IMR-90 (cell line): ENCODE measurements around the gene GPC6. TPM values are rescaled to one million over a fixed set of nuclear protein-coding genes. Genes with fewer than 3 reads are reported as not detected.

ENCODE experiments used
- ATAC-seq: fragments of 200-7000 bp; cut with Tn5 transposase; 2 replicates; pipeline ENCODE4 v1.9.1; 2020; ENCODE audit warnings: low read depth, mild to moderate bottlenecking, moderate library complexity
- BruUV-seq: library from RNA; stranded (reverse); fragments of 400-500 nt; replicated peaks from 2 replicates; lab custom pipeline; 2021; lab: Mats Ljungman, UMichigan
- CTCF ChIA-PET: fragments of 300-600 bp; formaldehyde crosslinking; extraction: SDS; loops from one replicate; lab custom pipeline; 2021; ENCODE audit warnings: antibody characterized with exemption; lab: Yijun Ruan, JAX
- POLR2A ChIA-PET: fragments of 300-600 bp; sonication (Branson Sonifier 250); formaldehyde crosslinking; loops from one replicate; lab custom pipeline; 2022; ENCODE audit warnings: antibody characterized with exemption; ENCODE audit not compliant: unreplicated experiment; lab: Charles Lee
- DNase-seq: peaks from one replicate; pipeline ENCODE4 v3.0.0; 2013
- H2AFZ ChIP-seq: replicated peaks from 2 replicates; pipeline ENCODE3; 2013; ENCODE audit warnings: low read length, mild to moderate bottlenecking; ENCODE audit not compliant: poor library complexity
- H2AK5ac ChIP-seq: 2 replicates; pipeline ENCODE4 v1.6.1; 2013; ENCODE audit warnings: low read depth, low read length, inconsistent platforms
- H2AK9ac ChIP-seq: replicated peaks from 2 replicates; pipeline ENCODE3; 2013; ENCODE audit warnings: mild to moderate bottlenecking, low read depth, low read length, moderate library complexity; ENCODE audit not compliant: poor library complexity
- H2BK120ac ChIP-seq: 2 replicates; pipeline ENCODE4 v1.6.1; 2013; ENCODE audit warnings: low read depth, low read length, inconsistent platforms
- H2BK15ac ChIP-seq: 3 replicates; pipeline ENCODE4 v1.6.1; 2013; ENCODE audit warnings: low read depth, low read length, inconsistent platforms
- H2BK20ac ChIP-seq: 2 replicates; pipeline ENCODE4 v1.6.1; 2013; ENCODE audit warnings: low read depth, mild to moderate bottlenecking, inconsistent platforms, low read length, moderate library complexity
- H2BK5ac ChIP-seq: 2 replicates; pipeline ENCODE4 v1.6.1; 2013; ENCODE audit warnings: mild to moderate bottlenecking, low read depth, low read length, inconsistent platforms; ENCODE audit not compliant: poor library complexity, severe bottlenecking
- H3K14ac ChIP-seq: replicated peaks from 2 replicates; pipeline ENCODE4 v1.6.1; 2013; ENCODE audit warnings: low read depth, low read length, inconsistent platforms
- H3K18ac ChIP-seq: 2 replicates; pipeline ENCODE4 v1.6.1; 2013; ENCODE audit warnings: low read depth, low read length, control low read depth
- H3K23ac ChIP-seq: 2 replicates; pipeline ENCODE4 v1.6.1; 2013; ENCODE audit warnings: low read depth, low read length, inconsistent platforms
- H3K27ac ChIP-seq: 2 replicates; pipeline ENCODE4 v1.5.1; 2013; ENCODE audit warnings: mild to moderate bottlenecking, control low read depth, low read length; ENCODE audit not compliant: insufficient read depth
- H3K27me3 ChIP-seq: 2 replicates; pipeline ENCODE4 v1.6.1; 2013; ENCODE audit warnings: low read length; ENCODE audit not compliant: control insufficient read depth, insufficient read depth
- H3K36me3 ChIP-seq: 2 replicates; pipeline ENCODE4 v1.6.1; 2013; ENCODE audit warnings: low read length, mixed read lengths; ENCODE audit not compliant: control insufficient read depth, insufficient read depth
- H3K4ac ChIP-seq: 2 replicates; pipeline ENCODE4 v1.6.1; 2013; ENCODE audit warnings: low read depth, low read length, inconsistent platforms
- H3K4me1 ChIP-seq: 2 replicates; pipeline ENCODE4 v1.6.1; 2013; ENCODE audit warnings: low read length, mixed read lengths; ENCODE audit not compliant: control insufficient read depth, insufficient read depth
- H3K4me2 ChIP-seq: 2 replicates; pipeline ENCODE4 v1.6.1; 2013; ENCODE audit warnings: low read depth, mild to moderate bottlenecking, control low read depth, low read length, moderate library complexity
- H3K4me3 ChIP-seq: 2 replicates; pipeline ENCODE4 v1.5.1; 2013; ENCODE audit warnings: low read depth, mild to moderate bottlenecking, control low read depth, low read length, moderate library complexity; ENCODE audit not compliant: insufficient read depth
- H3K56ac ChIP-seq: 2 replicates; pipeline ENCODE4 v1.6.1; 2013; ENCODE audit warnings: low read length, inconsistent platforms; ENCODE audit not compliant: insufficient read depth; ENCODE audit errors: extremely low read depth
- H3K79me1 ChIP-seq, 2 experiments: 2 replicates each; pipeline ENCODE4 v1.6.1; 2013; ENCODE audit warnings: low read length in 2 of 2, inconsistent platforms in 1 of 2, low read depth in 1 of 2
- H3K9ac ChIP-seq: 2 replicates; pipeline ENCODE4 v1.6.1; 2013; ENCODE audit warnings: low read depth, low read length, control low read depth
- H3K9me1 ChIP-seq: 2 replicates; pipeline ENCODE4 v1.6.1; 2013; ENCODE audit warnings: low read length, inconsistent platforms; ENCODE audit not compliant: insufficient read depth
- H3K9me3 ChIP-seq: 2 replicates; pipeline ENCODE4 v1.6.1; 2013; ENCODE audit warnings: low read length; ENCODE audit not compliant: control insufficient read depth, insufficient read depth
- H4K20me1 ChIP-seq: 2 replicates; pipeline ENCODE4 v1.6.1; 2013; ENCODE audit warnings: low read length, inconsistent platforms; ENCODE audit not compliant: insufficient read depth
- H4K5ac ChIP-seq: 2 replicates; pipeline ENCODE4 v1.6.1; 2013; ENCODE audit warnings: mild to moderate bottlenecking, low read depth, low read length, control low read depth
- H4K8ac ChIP-seq, 2 experiments: 2 replicates each; pipeline ENCODE4 v1.6.1; 2013; ENCODE audit warnings: low read depth in 2 of 2, low read length in 2 of 2, control low read depth in 1 of 2, inconsistent platforms in 1 of 2
- H4K91ac ChIP-seq: 2 replicates; pipeline ENCODE4 v1.6.1; 2013; ENCODE audit warnings: low read depth, low read length, inconsistent platforms; ENCODE audit not compliant: insufficient read depth
- CEBPB ChIP-seq: IDR thresholded peaks from 2 replicates; pipeline ENCODE4 v1.6.1; 2012; ENCODE audit warnings: low read depth, low read length, improper control_type of control experiment
- CHD1 ChIP-seq: IDR thresholded peaks from 2 replicates; pipeline ENCODE4 v1.6.1; 2012; ENCODE audit warnings: low read depth, low read length, improper control_type of control experiment
- CTCF ChIP-seq: conservative IDR thresholded peaks from 2 replicates; pipeline ENCODE4 v1.5.1; 2012; ENCODE audit warnings: mild to moderate bottlenecking, low read depth, low read length, improper control_type of control experiment
- FOS ChIP-seq: fragments of 150-350 bp; IDR thresholded peaks from 2 replicates; pipeline ENCODE4 v1.6.1; 2016; ENCODE audit warnings: low read depth, low read length
- MXI1 ChIP-seq: IDR thresholded peaks from 2 replicates; pipeline ENCODE4 v1.6.1; 2012; ENCODE audit warnings: low read depth, mild to moderate bottlenecking, low read length, moderate library complexity, borderline replicate concordance
- NFE2L2 ChIP-seq: fragments of 150-350 bp; IDR thresholded peaks from 2 replicates; pipeline ENCODE4 v1.6.1; 2016; ENCODE audit warnings: low read depth, mild to moderate bottlenecking, low read length
- RAD21 ChIP-seq: IDR thresholded peaks from 2 replicates; pipeline ENCODE4 v1.6.1; 2012; ENCODE audit warnings: low read length, improper control_type of control experiment
- RCOR1 ChIP-seq: IDR thresholded peaks from 2 replicates; pipeline ENCODE4 v1.6.1; 2012; ENCODE audit warnings: mild to moderate bottlenecking, low read length, improper control_type of control experiment; ENCODE audit not compliant: insufficient replicate concordance
- RFX5 ChIP-seq: IDR thresholded peaks from 2 replicates; pipeline ENCODE4 v1.8.0; 2012; ENCODE audit warnings: low read depth, mild to moderate bottlenecking, low read length, moderate library complexity
- SMC3 ChIP-seq: fragments of 150-350 bp; IDR thresholded peaks from 2 replicates; pipeline ENCODE4 v1.6.1; 2016; ENCODE audit warnings: low read depth, mild to moderate bottlenecking, antibody characterized with exemption, low read length, moderate library complexity
- WGBS, 2 experiments: methylation state at CpG; one replicate each; pipeline versions ENCODE4 v1.1.5 to v1.1.7; 2013; ENCODE audit warnings: missing lambda C conversion rate in 2 of 2; ENCODE audit not compliant: insufficient read length in 1 of 2; ENCODE audit errors: extremely low coverage in 2 of 2; 5-methylcytosine and 5-hydroxymethylcytosine counted together
- dilution Hi-C: fragments of 300-500 bp; cut with HindIII; formaldehyde crosslinking; loops from one replicate; pipeline ENCODE4 v1.14.3; 2018; ENCODE audit warnings: low sequenced_read_pairs; ENCODE audit not compliant: unreplicated experiment
- in situ Hi-C: fragments of 300-500 bp; cut with MboI; formaldehyde crosslinking; loops from 3 replicates; pipeline ENCODE4 v1.14.3; 2019; ENCODE audit warnings: low sequenced_read_pairs, inconsistent platforms, mixed read lengths
- intact Hi-C: fragments of 100-400 bp; cut with micrococcal nuclease; formaldehyde crosslinking; loops from 2 replicates; pipeline ENCODE4 v1.10.0; 2022
- polyA plus RNA-seq, 3 experiments: library from polyadenylated mRNA; depleted of rRNA; stranded (reverse); fragments of >200 nt; gene quantifications; 2 replicates each; pipeline ENCODE4 v1.2.3, GENCODE V29; 2012; ENCODE audit warnings: low replicate concordance in 1 of 3
- total RNA-seq: library from RNA; depleted of rRNA; stranded (reverse); fragments of >200 nt; gene quantifications from 2 replicates; pipeline ENCODE4 v1.2.3, GENCODE V29; 2012

GPC6 gene
- total and polyA plus RNA-seq, 2 of the 4 experiments (the other 2 are of a cell fraction): 14.9 to 39.4 TPM

- WGBS, 2 experiments: no CpG with 5 or more reads among the region's 2 CpGs
- peak overlapping the region; percentile 95 for H2BK5ac ChIP-seq
- intact Hi-C loops (no loop called here), in situ Hi-C loops (no loop called here), dilution Hi-C loops (no loop called here)
- H2AK9ac ChIP-seq: no peak overlapping the region
- no peak overlapping the region for H4K91ac ChIP-seq
- DNase-seq: peak; percentile 82
- no peak overlapping the region for H2AK5ac ChIP-seq
- H4K20me1 ChIP-seq: no peaks in the 10 kb centered on the region
- peak overlapping the region; percentile 78 for H2BK20ac ChIP-seq
- TF ChIP-seq FOS (no peak), CEBPB (peak; percentile 19; the same call in 1 of the 2 replicates), RCOR1 (no peak), CHD1 (no peak), SMC3 (no peak), CTCF (no peak), NFE2L2 (no peak), MXI1 (no peak), RFX5 (no peak), RAD21 (peak; percentile 3; the same call in 1 of the 2 replicates)
- H3K23ac ChIP-seq: no peak overlapping the region
- peak overlapping the region; percentile 34; the same call in 1 of the 2 replicates for H3K4ac ChIP-seq
- peaks cover 2% of the 10 kb centered on the region; the same call in 1 of the 2 replicates for H3K36me3 ChIP-seq
- H3K4me2 ChIP-seq: peak overlapping the region; percentile 62; the same call in 1 of the 2 replicates
- H3K79me1 ChIP-seq: no peaks in the 10 kb centered on the region
- peaks cover 3% of the 10 kb centered on the region; the same call in 1 of the 2 replicates for H3K4me1 ChIP-seq
- H3K4me3 ChIP-seq: no peak overlapping the region
- CTCF ChIA-PET: interaction anchor here (0.6 to 1.1 kb wide), 3 partner anchors 8 to 88 kb away, joined by 3 to 7 read pairs (median 5); no protein-coding TSS in a partner anchor
- BruUV-seq: no TSS peak
- H3K56ac ChIP-seq: peak overlapping the region; percentile 49; the same call in 1 of the 2 replicates
- peak overlapping the region; percentile 27; the same call in 1 of the 2 replicates for H3K18ac ChIP-seq
- peak; percentile 92 for ATAC-seq
- peak overlapping the region; percentile 49; the same call in 1 of the 2 replicates for H3K27ac ChIP-seq
- no peaks in the 10 kb centered on the region for H3K27me3 ChIP-seq
- POLR2A ChIA-PET: no interaction called here
- H4K5ac ChIP-seq: no peak overlapping the region
- peaks cover 2% of the 10 kb centered on the region for H3K9me3 ChIP-seq
- H3K9ac ChIP-seq: no peak overlapping the region
- peak overlapping the region in 1 of 2 experiments; percentile 41; a peak in 1 of 4 replicates for H4K8ac ChIP-seq
- H2AFZ ChIP-seq: no peak overlapping the region
- no peak overlapping the region; the same call in 2 of the 3 replicates for H2BK15ac ChIP-seq
- peak overlapping the region; percentile 78; the same call in 1 of the 2 replicates for H2BK120ac ChIP-seq
- H3K9me1 ChIP-seq: peaks cover 2% of the 10 kb centered on the region; the same call in 1 of the 2 replicates
- H3K14ac ChIP-seq: no peak overlapping the region
Observed at GRCh38 chr13:93881411-93881810, 654.8 kb downstream of the GPC6 start.
